NB4 (cell line): ENCODE measurements around the gene DOCK2.

Experiments used
- DNase-seq: peaks from one replicate; pipeline ENCODE4 v3.0.0; 2010; ENCODE audit warnings: low read depth
- H3K4me3 ChIP-seq: one replicate; pipeline ENCODE4 v1.5.1; 2011; ENCODE audit warnings: mild to moderate bottlenecking, low read depth, low read length, moderate library complexity
- CTCF ChIP-seq: IDR thresholded peaks from one replicate; pipeline ENCODE4 v1.5.1; 2012; ENCODE audit warnings: low read depth, low read length
- MAX ChIP-seq: IDR thresholded peaks from 2 replicates; pipeline ENCODE4 v1.6.1; 2011; ENCODE audit warnings: low read depth, low read length
- MYC ChIP-seq: IDR thresholded peaks from 2 replicates; pipeline ENCODE4 v1.6.1; 2011; ENCODE audit warnings: low read depth, low read length
- POLR2A ChIP-seq: IDR thresholded peaks from 2 replicates; pipeline ENCODE4 v1.6.1; 2011; ENCODE audit warnings: mild to moderate bottlenecking; ENCODE audit not compliant: insufficient read length; ENCODE audit errors: extremely low read depth

DOCK2 gene

GRCh38 chr5:169933127-169933526, 296.1 kb downstream of the DOCK2 start:
- no peak for TF ChIP-seq POLR2A
- no peak overlapping the region for H3K4me3 ChIP-seq
- DNase-seq: no peak

- DNase-seq: no peak
- no peak overlapping the region for H3K4me3 ChIP-seq
- TF ChIP-seq POLR2A (no peak), MAX (no peak), MYC (no peak), CTCF (no peak)
These were observed 296.5 kb downstream of the DOCK2 start for GRCh38 chr5:169933616-169934015.

GRCh38 chr5:169934990-169935389, 297.9 kb downstream of the DOCK2 start:
- TF ChIP-seq MAX: no peak
- no peak for TF ChIP-seq MYC
- no peak for TF ChIP-seq POLR2A
- TF ChIP-seq CTCF: no peak
- DNase-seq: no peak
- H3K4me3 ChIP-seq: no peak overlapping the region

GRCh38 chr5:169935762-169936161, 298.7 kb downstream of the DOCK2 start:
- DNase-seq: no peak
- no peak for TF ChIP-seq MAX
- no peak for TF ChIP-seq MYC
- TF ChIP-seq CTCF: no peak
- TF ChIP-seq POLR2A: no peak

GRCh38 chr5:169938439-169938838, 301.4 kb downstream of the DOCK2 start:
- TF ChIP-seq CTCF: no peak
- TF ChIP-seq MYC: no peak
- no peak for TF ChIP-seq POLR2A
- no peak for TF ChIP-seq MAX
- H3K4me3 ChIP-seq: no peak overlapping the region
- no peak for DNase-seq

More at GRCh38 chr5:169935762-169936161, 298.7 kb downstream of the DOCK2 start:
- no peak overlapping the region for H3K4me3 ChIP-seq

GRCh38 chr5:169939731-169940130, 302.7 kb downstream of the DOCK2 start:
- no peak overlapping the region for H3K4me3 ChIP-seq
- TF ChIP-seq MYC (no peak), MAX (no peak), POLR2A (no peak), CTCF (no peak)
- DNase-seq: no peak
